MCF 10A (cell line): ENCODE data around the gene TNFRSF1B. TPM values are rescaled to one million over a fixed set of nuclear protein-coding genes. Genes with fewer than 3 reads are reported as not detected.

Experiments used
- BruUV-seq: library from RNA; stranded (reverse); fragments of 400-500 nt; replicated peaks from 2 replicates; lab custom pipeline; 2021; lab: Mats Ljungman, UMichigan
- CTCF ChIA-PET: fragments of 300-600 bp; sonication (Branson Sonifier 250); formaldehyde crosslinking; extraction: SDS; loops from one replicate; lab custom pipeline; 2021; ENCODE audit warnings: antibody characterized with exemption, inconsistent platforms; lab: Yijun Ruan, JAX
- POLR2A ChIA-PET: fragments of 300-600, 350-650 bp; sonication (Branson Sonifier 250); formaldehyde crosslinking; extraction: SDS; loops from one replicate; lab custom pipeline; 2020; ENCODE audit warnings: antibody characterized with exemption, inconsistent platforms; lab: Yijun Ruan, JAX
- DNase-seq: peaks from one replicate; pipeline ENCODE4 v3.0.0-alpha.2; 2018; ENCODE audit not compliant: unreplicated experiment
- H3K27ac Mint-ChIP-seq: one replicate; pipeline ENCODE4 v1.8.0; 2022; ENCODE audit warnings: mild to moderate bottlenecking, low read depth, mixed read lengths; ENCODE audit not compliant: unreplicated experiment
- H3K27me3 Mint-ChIP-seq: one replicate; pipeline ENCODE4 v1.8.0; 2022; ENCODE audit warnings: mixed read lengths; ENCODE audit not compliant: insufficient read depth, unreplicated experiment
- H3K36me3 Mint-ChIP-seq: one replicate; pipeline ENCODE4 v1.8.0; 2022; ENCODE audit warnings: mild to moderate bottlenecking, moderate library complexity, mixed read lengths; ENCODE audit not compliant: insufficient read depth, unreplicated experiment
- H3K4me1 Mint-ChIP-seq: one replicate; pipeline ENCODE4 v1.8.0; 2022; ENCODE audit warnings: mixed read lengths; ENCODE audit not compliant: insufficient read depth, unreplicated experiment
- H3K4me3 Mint-ChIP-seq: one replicate; pipeline ENCODE4 v1.8.0; 2022; ENCODE audit warnings: mild to moderate bottlenecking, moderate library complexity, mixed read lengths; ENCODE audit not compliant: unreplicated experiment
- H3K9me3 Mint-ChIP-seq: one replicate; pipeline ENCODE4 v1.8.0; 2022; ENCODE audit warnings: mixed read lengths; ENCODE audit not compliant: unreplicated experiment
- intact Hi-C: fragments of 100-400 bp; cut with micrococcal nuclease; formaldehyde crosslinking; loops from 2 replicates; pipeline ENCODE4 v1.14.1; 2022
- total RNA-seq: library from RNA; stranded (reverse); gene quantifications from 2 replicates; pipeline ENCODE4 v1.2.3, GENCODE V29; 2022
- TF ChIP-seq, protein P1 (sequence below): fragments of 200-600 bp; IDR thresholded peaks from one replicate; pipeline ENCODE4 v1.8.0; 2022; ENCODE audit warnings: antibody characterized with exemption, mild to moderate bottlenecking; ENCODE audit not compliant: unreplicated experiment

Gene TNFRSF1B
- total RNA-seq, 1 experiment from 2014 or later = not detected

- TF ChIP-seq, protein P1, sequence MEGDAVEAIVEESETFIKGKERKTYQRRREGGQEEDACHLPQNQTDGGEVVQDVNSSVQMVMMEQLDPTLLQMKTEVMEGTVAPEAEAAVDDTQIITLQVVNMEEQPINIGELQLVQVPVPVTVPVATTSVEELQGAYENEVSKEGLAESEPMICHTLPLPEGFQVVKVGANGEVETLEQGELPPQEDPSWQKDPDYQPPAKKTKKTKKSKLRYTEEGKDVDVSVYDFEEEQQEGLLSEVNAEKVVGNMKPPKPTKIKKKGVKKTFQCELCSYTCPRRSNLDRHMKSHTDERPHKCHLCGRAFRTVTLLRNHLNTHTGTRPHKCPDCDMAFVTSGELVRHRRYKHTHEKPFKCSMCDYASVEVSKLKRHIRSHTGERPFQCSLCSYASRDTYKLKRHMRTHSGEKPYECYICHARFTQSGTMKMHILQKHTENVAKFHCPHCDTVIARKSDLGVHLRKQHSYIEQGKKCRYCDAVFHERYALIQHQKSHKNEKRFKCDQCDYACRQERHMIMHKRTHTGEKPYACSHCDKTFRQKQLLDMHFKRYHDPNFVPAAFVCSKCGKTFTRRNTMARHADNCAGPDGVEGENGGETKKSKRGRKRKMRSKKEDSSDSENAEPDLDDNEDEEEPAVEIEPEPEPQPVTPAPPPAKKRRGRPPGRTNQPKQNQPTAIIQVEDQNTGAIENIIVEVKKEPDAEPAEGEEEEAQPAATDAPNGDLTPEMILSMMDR = no peak
- no peak for DNase-seq
- no TSS peak for BruUV-seq
- intact Hi-C loops = no loop called here
- no peaks in the 10 kb centered on the region for H3K9me3 Mint-ChIP-seq
- H3K36me3 Mint-ChIP-seq = no peaks in the 10 kb centered on the region
- no peak overlapping the region for H3K27ac Mint-ChIP-seq
- peaks cover 14% of the 10 kb centered on the region for H3K27me3 Mint-ChIP-seq
- POLR2A ChIA-PET = interaction anchor here (1.1 kb wide), 1 partner anchor 22 kb away, joined by 3 read pairs; no protein-coding TSS in a partner anchor
- CTCF ChIA-PET = no interaction called here
- peaks cover 6% of the 10 kb centered on the region for H3K4me1 Mint-ChIP-seq
- no peak overlapping the region for H3K4me3 Mint-ChIP-seq
Observed at GRCh38 chr1:12174924-12175810, 8.4 kb downstream of the TNFRSF1B start.

DNA sequence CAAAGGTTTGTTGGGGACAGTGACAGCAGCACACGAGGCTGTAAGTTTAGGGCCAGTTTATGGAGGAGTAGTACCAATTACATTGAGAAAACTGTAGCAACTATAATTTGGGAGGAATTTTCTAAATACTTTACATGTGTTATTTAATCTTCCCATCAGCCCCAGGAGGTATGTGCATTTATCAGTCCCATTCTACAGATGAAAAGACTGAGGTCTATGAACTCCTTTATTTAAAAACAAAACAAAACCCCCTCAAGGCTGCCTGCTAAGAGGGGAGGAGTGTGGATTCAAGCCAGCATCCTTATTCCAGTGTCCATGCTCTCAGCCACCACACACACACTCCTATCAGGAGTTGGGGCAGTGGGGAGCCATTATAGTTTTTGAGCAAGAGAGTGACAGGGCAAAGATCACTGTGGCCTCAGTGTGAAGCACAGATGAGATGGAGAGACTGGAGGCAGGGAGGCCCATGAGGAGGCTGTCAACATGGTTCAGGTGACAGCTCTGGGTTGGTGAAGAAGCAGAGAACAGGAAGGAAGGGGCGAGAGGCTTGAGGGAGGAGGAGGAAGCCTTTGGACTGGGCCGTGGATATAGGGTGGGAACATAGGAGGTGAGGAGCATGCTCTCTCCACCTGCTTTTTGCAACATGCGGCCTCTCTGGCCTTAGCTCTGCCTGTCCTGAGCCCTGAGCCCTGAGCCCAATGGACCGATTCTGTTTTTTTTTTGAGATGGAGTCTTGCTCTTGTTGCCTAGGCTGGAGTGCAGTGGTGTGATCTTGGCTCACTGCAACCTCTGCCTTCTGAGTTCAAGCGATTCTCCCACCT is 9.7 kb downstream of the TNFRSF1B start:
- ChIA-PET POLR2A (no interaction called here), CTCF (no interaction called here)
- H3K27ac Mint-ChIP-seq = no peak overlapping the region
- no peaks in the 10 kb centered on the region for H3K9me3 Mint-ChIP-seq
- peaks cover 6% of the 10 kb centered on the region for H3K4me1 Mint-ChIP-seq
- TF ChIP-seq, protein P1 = no peak
- H3K4me3 Mint-ChIP-seq = no peak overlapping the region
- intact Hi-C loops = no loop called here
- peaks cover 14% of the 10 kb centered on the region for H3K27me3 Mint-ChIP-seq
- no peaks in the 10 kb centered on the region for H3K36me3 Mint-ChIP-seq
- DNase-seq = no peak
- no TSS peak for BruUV-seq

DNA sequence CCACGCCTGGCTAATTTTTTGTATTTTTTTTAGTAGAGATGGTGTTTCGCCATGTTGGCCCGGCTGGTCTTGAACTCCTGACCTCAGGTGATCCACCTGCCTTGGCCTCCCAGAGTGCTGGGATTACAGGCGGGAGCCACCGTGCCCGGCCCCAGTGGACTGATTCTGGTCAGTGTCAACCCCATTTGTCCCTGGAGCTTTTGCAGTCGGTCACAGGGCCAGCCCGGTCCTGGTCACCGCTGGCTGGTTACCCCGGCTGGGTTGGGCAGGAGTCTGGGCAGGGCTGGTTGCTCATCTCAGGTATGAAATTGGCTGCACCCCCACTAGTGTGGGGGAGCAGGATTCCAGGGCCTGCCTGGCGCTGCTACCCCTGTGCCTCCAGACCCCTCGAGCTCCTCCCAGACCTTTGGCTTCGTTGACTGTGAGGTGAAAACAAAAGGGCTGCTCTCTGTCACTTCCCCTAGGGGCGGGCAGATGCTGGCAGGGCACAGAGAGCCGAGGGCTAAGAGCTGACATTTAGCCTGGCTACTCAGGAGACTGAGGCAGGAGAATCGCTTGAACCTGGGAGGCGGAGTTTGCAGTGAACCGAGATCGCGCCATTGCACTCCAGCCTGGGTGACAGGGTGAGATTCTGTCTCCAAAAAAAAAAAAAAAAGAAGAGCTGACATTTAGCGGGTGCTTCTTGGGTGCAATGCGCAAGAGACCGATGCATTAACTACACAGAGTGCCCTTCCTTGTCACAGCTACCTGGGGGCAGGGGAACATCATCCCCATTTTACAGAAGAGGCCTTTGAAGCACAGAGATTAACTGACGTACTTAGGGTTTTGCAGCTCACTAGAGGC is 10.6 kb downstream of the TNFRSF1B start:
- BruUV-seq = no TSS peak
- ChIA-PET CTCF (interaction anchor here (0.6 to 0.8 kb wide), 2 partner anchors 31 to 247 kb away, joined by 3 to 4 read pairs; no protein-coding TSS in a partner anchor), POLR2A (interaction anchor here (0.6 kb wide), 2 partner anchors 11 to 60 kb away, joined by 3 to 4 read pairs; no protein-coding TSS in a partner anchor)
- H3K4me3 Mint-ChIP-seq = no peak overlapping the region
- peaks cover 6% of the 10 kb centered on the region for H3K4me1 Mint-ChIP-seq
- intact Hi-C loops = no loop called here
- TF ChIP-seq, protein P1 = no peak
- peaks cover 17% of the 10 kb centered on the region for H3K27me3 Mint-ChIP-seq
- no peaks in the 10 kb centered on the region for H3K9me3 Mint-ChIP-seq
- H3K36me3 Mint-ChIP-seq = no peaks in the 10 kb centered on the region
- no peak overlapping the region for H3K27ac Mint-ChIP-seq
- DNase-seq = no peak
